Measurements from ENCODE around the gene GRM3. TPM values are rescaled to one million over a fixed set of nuclear protein-coding genes. Genes with fewer than 3 reads are reported as not detected.

The GRM3 gene
- total and polyA plus RNA-seq, 8 donors, result 0.18 to 0.27 (median 0.20) TPM; not detected in 2

GRCh38 chr7:86844608-86845007 is 200.9 kb downstream of the GRM3 start:
- DNase-seq (no peak), ATAC-seq (no peak)
- no peaks in the 10 kb centered on the region for H3K36me3 ChIP-seq
- no peaks in the 10 kb centered on the region for H3K9me3 ChIP-seq
- intact Hi-C loops (cut with DNase I), result no loop called here
- no peaks in the 10 kb centered on the region for H3K27me3 ChIP-seq
- peaks cover 0 to 5% of the 10 kb centered on the region in 2 donors for H3K4me1 ChIP-seq
- TF ChIP-seq, protein P1, sequence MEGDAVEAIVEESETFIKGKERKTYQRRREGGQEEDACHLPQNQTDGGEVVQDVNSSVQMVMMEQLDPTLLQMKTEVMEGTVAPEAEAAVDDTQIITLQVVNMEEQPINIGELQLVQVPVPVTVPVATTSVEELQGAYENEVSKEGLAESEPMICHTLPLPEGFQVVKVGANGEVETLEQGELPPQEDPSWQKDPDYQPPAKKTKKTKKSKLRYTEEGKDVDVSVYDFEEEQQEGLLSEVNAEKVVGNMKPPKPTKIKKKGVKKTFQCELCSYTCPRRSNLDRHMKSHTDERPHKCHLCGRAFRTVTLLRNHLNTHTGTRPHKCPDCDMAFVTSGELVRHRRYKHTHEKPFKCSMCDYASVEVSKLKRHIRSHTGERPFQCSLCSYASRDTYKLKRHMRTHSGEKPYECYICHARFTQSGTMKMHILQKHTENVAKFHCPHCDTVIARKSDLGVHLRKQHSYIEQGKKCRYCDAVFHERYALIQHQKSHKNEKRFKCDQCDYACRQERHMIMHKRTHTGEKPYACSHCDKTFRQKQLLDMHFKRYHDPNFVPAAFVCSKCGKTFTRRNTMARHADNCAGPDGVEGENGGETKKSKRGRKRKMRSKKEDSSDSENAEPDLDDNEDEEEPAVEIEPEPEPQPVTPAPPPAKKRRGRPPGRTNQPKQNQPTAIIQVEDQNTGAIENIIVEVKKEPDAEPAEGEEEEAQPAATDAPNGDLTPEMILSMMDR (IDR thresholded peaks at IDR 0.05), result no peak
- no peak overlapping the region for H3K27ac ChIP-seq
- no peak overlapping the region for H3K4me3 ChIP-seq

- H3K4me3 ChIP-seq, result no peak overlapping the region
- H3K4me1 ChIP-seq, result peaks cover 0 to 5% of the 10 kb centered on the region in 2 donors
- peak in 3 of 4 donors; percentile 29 to 69 (median 40) for DNase-seq
- no peaks in the 10 kb centered on the region for H3K27me3 ChIP-seq
- peak overlapping the region in 1 of 2 donors; percentile 30 for H3K27ac ChIP-seq
- no peaks in the 10 kb centered on the region for H3K9me3 ChIP-seq
- no peaks in the 10 kb centered on the region for H3K36me3 ChIP-seq
- ATAC-seq, result peak; percentile 98
- intact Hi-C loops (cut with DNase I), result no loop called here
- TF ChIP-seq, protein P1 (IDR thresholded peaks at IDR 0.05), result no peak
These were observed 202.9 kb downstream of the GRM3 start for GRCh38 chr7:86846494-86847190.

DNA sequence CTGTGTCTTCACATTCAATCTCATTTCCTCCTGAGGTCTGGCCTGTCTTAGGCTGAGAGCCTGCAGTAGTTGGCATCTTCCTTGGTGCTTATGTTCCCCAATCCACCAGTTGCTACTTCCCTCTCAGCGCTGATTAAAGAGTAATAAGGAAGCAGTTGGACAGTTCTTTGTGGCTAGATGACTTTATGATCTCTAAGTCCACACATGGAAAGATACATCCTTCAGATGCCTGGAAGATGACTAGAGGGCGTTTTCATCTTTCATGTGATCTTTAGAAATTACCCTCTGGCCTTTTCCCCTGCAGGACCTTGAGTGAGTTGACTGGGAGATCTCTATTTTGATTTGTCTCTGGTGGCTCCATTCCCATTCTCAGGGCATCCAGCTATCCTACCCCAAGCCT is 204.5 kb downstream of the GRM3 start:
- ATAC-seq, result no peak
- DNase-seq, result no peak
- Histone ChIP-seq H3K4me1 (peaks cover 0 to 5% of the 10 kb centered on the region in 2 donors), H3K27ac (no peak overlapping the region), H3K4me3 (no peak overlapping the region), H3K9me3 (no peaks in the 10 kb centered on the region), H3K36me3 (no peaks in the 10 kb centered on the region), H3K27me3 (no peaks in the 10 kb centered on the region)
- intact Hi-C loops (cut with DNase I), result no loop called here
- TF ChIP-seq, protein P1 (IDR thresholded peaks at IDR 0.05), result no peak

DNA sequence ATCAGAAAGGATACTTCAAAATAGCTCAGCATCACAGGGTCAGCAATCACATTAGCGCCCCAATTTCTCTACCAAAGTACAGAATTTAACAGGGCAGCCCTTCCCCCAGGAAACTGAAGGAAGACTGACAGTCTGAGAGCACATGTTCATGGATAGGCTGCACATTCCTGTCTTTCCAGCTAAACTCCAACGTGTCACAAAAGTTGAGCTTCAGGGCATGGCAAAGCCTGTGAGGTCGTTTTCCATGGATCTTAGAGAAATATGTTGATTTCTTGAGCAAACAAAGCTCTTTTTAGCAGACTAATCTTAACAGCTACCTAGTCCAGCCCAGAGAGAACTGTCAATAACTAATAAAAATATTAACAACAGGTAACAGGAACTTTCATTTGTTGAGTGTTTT is 207.9 kb downstream of the GRM3 start:
- H3K27ac ChIP-seq, result no peak overlapping the region
- no peaks in the 10 kb centered on the region for H3K36me3 ChIP-seq
- no peak overlapping the region for H3K4me3 ChIP-seq
- intact Hi-C loops (cut with DNase I), result no loop called here
- peaks cover 0 to under 1% of the 10 kb centered on the region in 2 donors for H3K4me1 ChIP-seq
- DNase-seq (no peak), ATAC-seq (no peak)
- H3K27me3 ChIP-seq, result no peaks in the 10 kb centered on the region
- no peaks in the 10 kb centered on the region for H3K9me3 ChIP-seq
- TF ChIP-seq, protein P1 (IDR thresholded peaks at IDR 0.05), result no peak

GRCh38 chr7:86863452-86863851 is 219.7 kb downstream of the GRM3 start:
- ATAC-seq (no peak), DNase-seq (no peak)
- intact Hi-C loops (cut with DNase I), result no loop called here
- no peak overlapping the region for H3K4me3 ChIP-seq
- peaks cover 0 to 4% of the 10 kb centered on the region in 2 donors for H3K9me3 ChIP-seq
- H3K36me3 ChIP-seq, result no peaks in the 10 kb centered on the region
- H3K27me3 ChIP-seq, result no peaks in the 10 kb centered on the region
- no peaks in the 10 kb centered on the region for H3K4me1 ChIP-seq
- TF ChIP-seq, protein P1 (IDR thresholded peaks at IDR 0.05), result no peak
- no peak overlapping the region for H3K27ac ChIP-seq

All from left lung (tissue), 10 donors.